ENCODE measurements around the gene GPR15LG.

DNA sequence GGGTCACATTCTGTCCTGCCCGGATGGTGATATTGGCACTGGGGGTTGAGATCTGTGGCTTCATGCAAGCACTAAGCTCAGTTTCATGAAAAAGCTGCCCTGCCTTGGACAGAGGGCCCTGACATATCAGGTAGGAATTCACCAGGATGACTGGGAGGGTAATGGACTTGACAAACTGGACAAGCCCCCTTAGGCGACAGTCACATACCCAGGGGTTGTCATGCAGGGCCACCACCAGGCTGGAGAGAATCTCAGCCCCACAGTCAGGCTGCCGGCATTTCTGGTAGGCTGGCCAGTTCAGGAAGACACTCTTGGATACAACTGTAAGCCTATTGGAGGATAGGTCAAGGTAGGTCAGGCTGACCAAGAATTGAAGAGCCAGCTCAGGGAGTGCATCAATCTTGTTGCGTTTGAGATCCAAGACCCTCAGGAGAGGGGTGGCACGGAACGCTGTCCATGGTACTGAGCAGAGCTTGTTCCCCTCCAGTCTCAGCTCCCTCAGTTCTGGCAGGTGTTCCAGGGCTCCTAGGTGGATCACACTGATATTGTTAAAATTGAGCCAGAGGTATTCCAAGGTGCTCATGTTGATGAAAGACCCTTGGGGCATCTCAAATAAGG, 50.9 kb downstream of the GPR15LG start:
- no peak for TF ChIP-seq POLR2A (IDR thresholded peaks at IDR 0.05)
- TF ChIP-seq, protein P1, sequence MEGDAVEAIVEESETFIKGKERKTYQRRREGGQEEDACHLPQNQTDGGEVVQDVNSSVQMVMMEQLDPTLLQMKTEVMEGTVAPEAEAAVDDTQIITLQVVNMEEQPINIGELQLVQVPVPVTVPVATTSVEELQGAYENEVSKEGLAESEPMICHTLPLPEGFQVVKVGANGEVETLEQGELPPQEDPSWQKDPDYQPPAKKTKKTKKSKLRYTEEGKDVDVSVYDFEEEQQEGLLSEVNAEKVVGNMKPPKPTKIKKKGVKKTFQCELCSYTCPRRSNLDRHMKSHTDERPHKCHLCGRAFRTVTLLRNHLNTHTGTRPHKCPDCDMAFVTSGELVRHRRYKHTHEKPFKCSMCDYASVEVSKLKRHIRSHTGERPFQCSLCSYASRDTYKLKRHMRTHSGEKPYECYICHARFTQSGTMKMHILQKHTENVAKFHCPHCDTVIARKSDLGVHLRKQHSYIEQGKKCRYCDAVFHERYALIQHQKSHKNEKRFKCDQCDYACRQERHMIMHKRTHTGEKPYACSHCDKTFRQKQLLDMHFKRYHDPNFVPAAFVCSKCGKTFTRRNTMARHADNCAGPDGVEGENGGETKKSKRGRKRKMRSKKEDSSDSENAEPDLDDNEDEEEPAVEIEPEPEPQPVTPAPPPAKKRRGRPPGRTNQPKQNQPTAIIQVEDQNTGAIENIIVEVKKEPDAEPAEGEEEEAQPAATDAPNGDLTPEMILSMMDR (IDR thresholded peaks at IDR 0.05) = no peak
